ENCODE results near the gene ZNF234.
"Not testable (repeated sequence)": the region's sequence is repeated elsewhere in the genome, so short reads cannot be mapped to it uniquely, and the experiment has no call there.

Gene ZNF234

DNA sequence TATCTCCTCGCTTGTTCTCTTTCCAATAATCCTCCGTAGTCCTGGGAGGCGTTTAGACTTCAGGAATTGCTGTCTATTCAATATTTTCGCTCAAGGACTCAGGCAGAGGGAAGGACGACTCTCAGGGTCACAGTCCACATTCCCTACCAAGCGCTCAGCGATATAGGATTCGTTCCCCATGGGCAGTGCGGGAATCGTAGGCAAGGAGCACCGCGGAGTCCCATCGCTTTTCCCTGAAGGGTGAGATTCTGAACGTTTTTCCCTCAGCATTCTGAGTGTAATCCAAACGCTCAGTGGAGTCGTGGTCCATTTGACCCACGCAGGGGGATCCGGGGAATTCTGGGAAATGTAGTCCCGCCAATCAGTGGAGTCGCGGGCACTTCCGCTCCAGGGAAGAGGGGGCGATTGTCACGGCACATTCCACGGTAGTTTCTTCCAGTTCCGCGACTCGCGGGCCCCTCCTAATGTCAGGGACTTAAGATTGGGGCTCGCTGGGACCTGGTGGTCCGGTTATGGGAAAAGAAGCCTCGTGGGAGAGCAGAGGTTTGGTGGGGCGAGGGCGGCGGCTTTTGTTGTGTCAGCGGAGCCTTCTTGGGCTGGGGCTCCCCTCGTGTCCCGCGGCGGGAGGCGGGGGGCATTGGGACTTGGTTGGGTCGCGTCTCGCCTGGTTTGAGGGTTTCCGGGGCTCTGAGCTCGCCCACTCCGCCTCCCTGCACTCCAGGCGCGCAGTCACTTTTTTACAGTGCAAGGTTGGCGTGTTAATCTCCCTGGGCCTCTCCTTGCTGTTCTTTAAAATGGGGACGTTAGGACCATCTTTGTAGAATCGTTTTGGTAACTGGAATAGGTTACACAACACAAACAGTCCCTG is at the start of gene ZNF234:
Gene ZNF234 (plus strand): TSS at position 364 of the 868 bp plus-strand sequence. CDS start 3,079 bp downstream, outside the sequence.
- DNase-seq (ENCODE audit: low spot score) = peak; percentile 89

- DNase-seq (ENCODE audit: low spot score) = no peak
Measured at GRCh38 chr19:44092108-44092507, 49.2 kb upstream of the ZNF234 start.

DNA sequence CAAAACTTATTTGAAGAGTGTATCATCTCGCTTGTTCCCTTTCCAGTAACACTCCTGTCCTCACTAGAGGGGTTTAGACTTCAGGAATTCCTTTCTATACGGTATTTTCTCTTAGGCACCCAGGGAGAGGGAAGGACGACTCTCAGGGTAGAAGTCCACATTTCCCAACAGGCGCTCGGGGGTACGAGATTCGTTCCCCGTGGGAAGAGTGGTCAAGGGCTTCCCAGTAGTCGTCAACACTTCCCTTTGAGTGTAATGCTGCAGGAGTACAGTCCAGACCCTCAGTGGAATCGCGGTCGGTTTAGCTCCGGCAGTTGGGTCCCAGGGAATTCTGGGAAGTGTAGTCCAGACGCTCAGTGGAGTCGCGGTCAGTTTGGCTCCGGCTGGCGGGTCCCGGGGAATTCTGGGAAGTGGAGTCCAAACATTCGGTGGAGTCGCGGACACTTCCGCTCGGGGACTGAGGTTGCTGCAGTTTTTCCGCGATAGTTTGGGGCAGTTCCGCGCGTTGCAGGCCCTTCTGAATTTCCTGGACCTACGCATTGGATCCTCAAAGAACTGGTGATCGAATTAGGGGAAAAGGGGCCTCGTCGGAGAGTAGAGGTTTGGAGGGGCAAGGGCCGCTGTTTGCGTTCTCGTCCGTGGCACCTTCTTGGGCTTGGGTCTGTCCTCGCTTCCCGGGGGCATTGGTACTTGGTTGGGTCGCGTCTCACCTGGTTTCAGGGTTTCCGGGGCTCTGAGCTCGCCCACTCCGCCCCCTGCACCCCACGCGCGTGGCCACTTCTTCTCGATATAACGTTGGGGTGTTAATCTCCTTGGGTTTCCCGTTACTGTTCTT is 47.2 kb upstream of the ZNF234 start, which contains the start of gene ZNF224:
Gene ZNF224 (plus strand): TSS at position 431 of the 835 bp plus-strand sequence. CDS start 3,513 bp downstream, outside the sequence.
- peak; percentile 93 for DNase-seq (ENCODE audit: low spot score)

GRCh38 chr19:44107751-44108150 is 33.6 kb upstream of the ZNF234 start:
- no peak for DNase-seq (ENCODE audit: low spot score)

DNA sequence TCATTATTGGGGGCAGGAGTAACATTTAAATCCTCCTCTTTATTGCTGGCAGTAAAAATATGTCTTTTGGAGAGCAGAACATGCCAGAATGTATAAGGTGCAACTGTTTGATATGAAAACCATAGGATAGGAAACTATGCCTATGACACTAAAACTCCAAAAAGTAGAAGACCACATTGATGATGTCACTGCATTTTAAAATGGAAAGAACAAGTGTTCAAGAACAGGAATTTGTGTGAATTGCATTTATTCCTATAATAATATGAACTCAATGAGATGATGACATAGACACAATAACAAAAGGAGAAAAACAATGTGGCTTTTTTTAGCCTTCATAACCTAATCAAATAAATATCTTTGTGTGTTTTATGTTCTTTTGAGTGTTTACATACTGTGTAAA is 31.9 kb upstream of the ZNF234 start:
- DNase-seq (ENCODE audit: low spot score) = no peak

GRCh38 chr19:44111910-44112463 is 29.4 kb upstream of the ZNF234 start:
- no peak for DNase-seq (ENCODE audit: low spot score)

DNA sequence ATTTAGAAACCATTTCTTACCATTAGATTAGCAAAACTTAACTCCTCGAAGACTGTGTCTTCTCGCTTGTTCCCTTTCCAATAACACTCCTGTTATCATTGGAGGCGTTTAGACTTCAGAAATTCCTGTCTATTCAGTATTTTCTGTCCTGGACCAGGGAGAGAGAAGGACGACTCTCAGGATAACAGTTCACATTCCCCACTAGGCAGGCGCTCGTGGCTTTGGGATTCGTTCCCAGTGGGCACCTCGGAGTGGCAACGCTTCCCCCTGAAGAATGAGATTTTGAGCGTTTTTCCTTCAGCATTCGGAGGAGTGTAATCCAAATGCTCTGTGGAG is 28.6 kb upstream of the ZNF234 start:
- DNase-seq (ENCODE audit: low spot score) = no peak

GRCh38 chr19:44113138-44113783 is 28.1 kb upstream of the ZNF234 start, which contains the start of gene ZNF225:
Gene ZNF225, plus strand, starts transcription at chr19:44113399. Its CDS starts 2,429 bp downstream, at chr19:44115828.
- DNase-seq (ENCODE audit: low spot score) = peak; percentile 93

- DNase-seq (ENCODE audit: low spot score) = no peak
Measured at GRCh38 chr19:44113784-44114390, 27.5 kb upstream of the ZNF234 start.

DNA sequence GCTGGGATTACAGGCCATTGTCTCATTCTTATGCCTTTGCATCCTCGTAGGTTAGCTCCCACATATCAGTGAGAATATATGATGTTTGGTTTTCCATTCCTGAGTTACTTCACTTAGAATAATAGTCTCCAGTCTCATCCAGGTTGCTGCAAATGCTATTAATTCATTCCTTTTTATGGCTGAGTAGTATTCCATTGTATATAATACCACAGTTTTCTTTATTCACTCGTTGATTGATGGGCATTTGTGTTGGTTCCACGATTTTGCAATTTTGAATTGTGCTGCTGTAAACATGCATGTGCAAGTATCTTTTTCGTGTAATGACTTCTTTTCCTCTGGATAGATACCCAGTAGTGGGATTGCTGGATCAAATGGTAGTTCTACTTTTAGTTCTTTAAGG is 20.2 kb upstream of the ZNF234 start:
- DNase-seq (ENCODE audit: low spot score) = not testable (repeated sequence)

DNA sequence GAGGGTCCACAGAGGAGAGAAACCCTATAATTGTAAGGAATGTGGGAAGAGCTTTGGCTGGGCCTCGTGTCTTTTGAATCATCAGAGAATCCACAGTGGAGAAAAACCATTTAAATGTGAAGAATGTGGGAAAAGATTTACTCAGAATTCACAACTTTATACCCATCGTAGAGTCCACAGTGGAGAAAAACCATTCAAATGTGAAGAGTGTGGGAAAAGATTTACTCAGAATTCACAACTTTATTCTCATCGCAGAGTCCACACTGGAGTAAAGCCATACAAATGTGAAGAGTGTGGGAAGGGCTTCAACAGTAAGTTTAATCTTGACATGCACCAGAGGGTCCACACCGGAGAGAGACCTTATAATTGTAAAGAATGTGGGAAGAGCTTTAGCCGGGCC is 9.4 kb upstream of the ZNF234 start:
- no peak for DNase-seq (ENCODE audit: low spot score)

DNA sequence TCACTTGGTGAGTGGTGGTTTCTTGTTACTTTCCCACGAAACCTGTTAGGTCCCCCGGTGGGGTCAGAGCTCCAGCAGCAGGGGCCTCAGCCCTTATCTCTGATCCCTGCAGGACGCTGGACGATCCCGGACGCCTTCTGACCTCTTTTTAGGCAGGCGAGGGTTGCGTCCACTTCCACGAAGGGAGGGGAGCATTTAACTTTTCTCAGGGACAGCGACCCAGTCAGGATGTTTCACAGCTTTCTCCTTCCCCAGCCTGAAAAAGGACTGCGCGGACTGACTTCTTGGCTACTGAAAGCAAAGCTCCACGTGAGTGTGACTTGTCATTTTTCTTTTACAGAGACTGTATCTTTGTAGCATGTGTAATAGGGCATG is 692 bp downstream of the ZNF234 start:
- no peak for DNase-seq (ENCODE audit: low spot score)

GRCh38 chr19:44149776-44150175 is 8.4 kb downstream of the ZNF234 start:
- DNase-seq (ENCODE audit: low spot score) = no peak

- DNase-seq (ENCODE audit: low spot score) = no peak
Measured at GRCh38 chr19:44151491-44151890, 10.1 kb downstream of the ZNF234 start.

DNA sequence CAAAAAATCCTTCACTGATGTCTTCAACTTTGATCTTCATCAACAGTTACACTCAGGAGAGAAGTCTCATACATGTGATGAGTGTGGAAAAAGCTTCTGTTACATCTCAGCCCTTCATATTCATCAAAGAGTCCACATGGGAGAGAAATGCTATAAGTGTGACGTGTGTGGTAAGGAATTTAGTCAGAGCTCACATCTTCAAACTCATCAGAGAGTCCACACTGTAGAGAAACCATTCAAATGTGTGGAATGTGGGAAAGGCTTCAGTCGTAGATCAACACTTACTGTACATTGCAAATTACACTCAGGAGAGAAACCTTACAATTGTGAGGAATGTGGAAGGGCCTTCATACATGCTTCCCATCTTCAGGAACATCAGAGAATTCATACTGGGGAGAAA is 15.1 kb downstream of the ZNF234 start:
- DNase-seq (ENCODE audit: low spot score) = no peak

- DNase-seq (ENCODE audit: low spot score) = no peak
Measured at GRCh38 chr19:44163789-44164188, 22.4 kb downstream of the ZNF234 start.

- DNase-seq (ENCODE audit: low spot score) = no peak
Measured at GRCh38 chr19:44164327-44164672, 22.9 kb downstream of the ZNF234 start.

GRCh38 chr19:44164673-44165512 is 23.5 kb downstream of the ZNF234 start, which contains the start of gene ZNF226:
Gene ZNF226, plus strand, starts transcription at chr19:44165100. Its CDS starts 4,981 bp downstream, at chr19:44170081.
- peak; percentile 90 for DNase-seq (ENCODE audit: low spot score)

DNA sequence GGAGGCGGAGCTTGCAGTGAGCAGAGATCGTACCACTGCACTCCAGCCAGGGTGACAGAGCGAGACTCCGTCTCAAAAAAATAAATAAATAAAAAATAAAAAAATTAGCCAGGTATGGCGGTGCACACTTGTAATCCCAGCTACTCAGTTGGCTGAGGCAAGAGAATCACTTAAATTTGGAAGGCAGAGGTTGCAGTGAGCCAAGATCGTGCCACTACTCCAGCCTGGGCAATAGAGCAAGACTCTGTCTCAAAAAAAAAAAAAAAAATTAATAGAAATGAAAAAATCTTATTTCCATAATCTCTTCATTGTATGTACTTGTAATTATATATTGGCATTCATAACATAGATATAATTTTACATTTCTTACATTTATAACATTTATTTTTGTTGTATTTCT is 29.3 kb downstream of the ZNF234 start:
- DNase-seq (ENCODE audit: low spot score) = not testable (repeated sequence)

- no peak for DNase-seq (ENCODE audit: low spot score)
Measured at GRCh38 chr19:44176590-44176989, 35.2 kb downstream of the ZNF234 start.

GRCh38 chr19:44180968-44181367 is 39.6 kb downstream of the ZNF234 start:
- DNase-seq (ENCODE audit: low spot score) = no peak

Measured in left forelimb (tissue), 1 donor.